WTC11 (cell line): Measurements from ENCODE around the gene TRAPPC3L. TPM values are rescaled to one million over a fixed set of nuclear protein-coding genes. Genes with fewer than 3 reads are reported as not detected.

Experiments used
- ATAC-seq: fragments of 200-7000 bp; cut with Tn5 transposase; 2 replicates; pipeline ENCODE4 v1.10.0; 2021; ENCODE audit warnings: mild to moderate bottlenecking, moderate library complexity
- CTCF ChIA-PET: fragments of 300-600 bp; sonication (Branson Sonifier 250); formaldehyde crosslinking; loops from one replicate; lab custom pipeline; 2021; ENCODE audit warnings: antibody characterized with exemption; lab: Charles Lee
- POLR2A ChIA-PET: fragments of 350-600 bp; sonication (Branson Sonifier 250); formaldehyde crosslinking; loops from one replicate; lab custom pipeline; 2021; ENCODE audit warnings: antibody characterized with exemption; lab: Charles Lee
- DNase-seq: peaks from one replicate; pipeline ENCODE4 v3.0.0; 2021; ENCODE audit warnings: low spot score
- H3K27ac Mint-ChIP-seq: 2 replicates; pipeline ENCODE4 v1.8.0; 2021; ENCODE audit warnings: mixed read lengths
- H3K27me3 Mint-ChIP-seq: 2 replicates; pipeline ENCODE4 v1.8.0; 2021; ENCODE audit warnings: low read depth, mild to moderate bottlenecking, moderate library complexity, mixed read lengths
- H3K36me3 Mint-ChIP-seq: 2 replicates; pipeline ENCODE4 v1.8.0; 2021; ENCODE audit warnings: mixed read lengths
- H3K4me1 Mint-ChIP-seq: 2 replicates; pipeline ENCODE4 v1.8.0; 2022; ENCODE audit warnings: mixed read lengths
- H3K4me3 Mint-ChIP-seq: 2 replicates; pipeline ENCODE4 v1.8.0; 2021; ENCODE audit warnings: mild to moderate bottlenecking, moderate library complexity, mixed read lengths
- H3K9me3 Mint-ChIP-seq: 2 replicates; pipeline ENCODE4 v1.8.0; 2021; ENCODE audit warnings: mixed read lengths
- E2F4 ChIP-seq: sonication (generic); formaldehyde crosslinking; IDR thresholded peaks from 2 replicates; pipeline ENCODE4 v1.8.1; 2022; ENCODE audit warnings: low read depth, mild to moderate bottlenecking, moderate library complexity, missing genetic modification reagents, borderline replicate concordance
- FOXP4 ChIP-seq: sonication (generic); formaldehyde crosslinking; IDR thresholded peaks from 2 replicates; pipeline ENCODE4 v1.8.0; 2022; ENCODE audit warnings: mild to moderate bottlenecking, missing genetic modification reagents
- HMGXB4 ChIP-seq: sonication (generic); formaldehyde crosslinking; IDR thresholded peaks from 2 replicates; pipeline ENCODE4 v1.8.1; 2023; ENCODE audit warnings: mild to moderate bottlenecking, moderate library complexity, missing genetic modification reagents
- IRF1 ChIP-seq: sonication (generic); formaldehyde crosslinking; IDR thresholded peaks from 2 replicates; pipeline ENCODE4 v1.8.0; 2023; ENCODE audit warnings: missing genetic modification reagents
- KAT7 ChIP-seq: sonication (generic); formaldehyde crosslinking; IDR thresholded peaks from 2 replicates; pipeline ENCODE4 v1.8.1; 2023; ENCODE audit warnings: missing genetic modification reagents, mild to moderate bottlenecking, borderline replicate concordance
- NFE2L1 ChIP-seq: sonication (generic); formaldehyde crosslinking; IDR thresholded peaks from 2 replicates; pipeline ENCODE4 v1.8.1; 2023; ENCODE audit warnings: missing genetic modification reagents
- NR1H2 ChIP-seq: sonication (generic); formaldehyde crosslinking; IDR thresholded peaks from 2 replicates; pipeline ENCODE4 v1.9.0; 2021; ENCODE audit warnings: mild to moderate bottlenecking, moderate library complexity, missing genetic modification reagents
- PRDM15 ChIP-seq: sonication (generic); formaldehyde crosslinking; IDR thresholded peaks from 2 replicates; pipeline ENCODE4 v1.8.0; 2022; ENCODE audit warnings: missing genetic modification reagents
- SOX15 ChIP-seq: fragments of 250-450 bp; sonication (Bioruptor Pico); IDR thresholded peaks from 2 replicates; pipeline ENCODE4 v1.9.0; 2021; ENCODE audit warnings: mild to moderate bottlenecking
- TP53 ChIP-seq: sonication (generic); formaldehyde crosslinking; IDR thresholded peaks from 2 replicates; pipeline ENCODE4 v1.8.1; 2023; ENCODE audit warnings: mild to moderate bottlenecking, missing genetic modification reagents
- total RNA-seq: library from RNA; stranded (reverse); gene quantifications from 3 replicates; pipeline ENCODE4 v1.2.3, GENCODE V29; 2021

TRAPPC3L gene
- total RNA-seq, 1 experiment from 2014 or later = not detected

- TF ChIP-seq PRDM15 (CRISPR knock-in tag) = no peak
- TF ChIP-seq FOXP4 = no peak
- TF ChIP-seq, all 79 proteins: peak for 0
Measured at GRCh38 chr6:116530436-116530835, 15.0 kb downstream of the TRAPPC3L start (continued).

GRCh38 chr6:116529466-116530290, 15.8 kb downstream of the TRAPPC3L start:
- H3K9me3 Mint-ChIP-seq = no peaks in the 10 kb centered on the region
- no peak for ATAC-seq
- H3K27ac Mint-ChIP-seq = no peak overlapping the region
- peaks cover 50% of the 10 kb centered on the region for H3K4me1 Mint-ChIP-seq
- no peak overlapping the region for H3K4me3 Mint-ChIP-seq
- no peaks in the 10 kb centered on the region for H3K36me3 Mint-ChIP-seq
- POLR2A ChIA-PET = no interaction called here
- DNase-seq = no peak
- TF ChIP-seq NR1H2 (CRISPR knock-in tag) (no peak), E2F4 (no peak), SOX15 (CRISPR knock-in tag) (no peak), TP53 (CRISPR knock-in tag) (no peak), IRF1 (no peak), PRDM15 (CRISPR knock-in tag) (no peak), HMGXB4 (CRISPR knock-in tag) (no peak), KAT7 (no peak), NFE2L1 (CRISPR knock-in tag) (no peak)
- CTCF ChIA-PET = interaction anchor here (1.2 to 1.4 kb wide), 3 partner anchors 18 to 261 kb away, joined by 3 to 4 read pairs (median 4); partner anchors contain the start of gene CALHM5
- H3K27me3 Mint-ChIP-seq = no peaks in the 10 kb centered on the region
